GM12878 (cell line): ENCODE results near the gene RBPMS2.

Source experiments
- POLR2A ChIP-seq: IDR thresholded peaks from 2 replicates; pipeline ENCODE4 v1.6.1; 2011; ENCODE audit warnings: low read depth, mild to moderate bottlenecking, low read length
- TF ChIP-seq, protein P1 (sequence below), 3 experiments: IDR thresholded peaks in 2 of 3; conservative IDR thresholded peaks in 1 of 3; 2 replicates each; pipeline ENCODE4 v1.5.1; 2011; ENCODE audit warnings: low read depth in 3 of 3, low read length in 3 of 3, mild to moderate bottlenecking in 3 of 3, control low read depth in 2 of 3, moderate library complexity in 2 of 3, inconsistent platforms in 1 of 3, mixed read lengths in 1 of 3; ENCODE audit not compliant: control insufficient read depth in 2 of 3, insufficient read depth in 1 of 3; ENCODE audit errors: extremely low read depth in 1 of 3

DNA sequence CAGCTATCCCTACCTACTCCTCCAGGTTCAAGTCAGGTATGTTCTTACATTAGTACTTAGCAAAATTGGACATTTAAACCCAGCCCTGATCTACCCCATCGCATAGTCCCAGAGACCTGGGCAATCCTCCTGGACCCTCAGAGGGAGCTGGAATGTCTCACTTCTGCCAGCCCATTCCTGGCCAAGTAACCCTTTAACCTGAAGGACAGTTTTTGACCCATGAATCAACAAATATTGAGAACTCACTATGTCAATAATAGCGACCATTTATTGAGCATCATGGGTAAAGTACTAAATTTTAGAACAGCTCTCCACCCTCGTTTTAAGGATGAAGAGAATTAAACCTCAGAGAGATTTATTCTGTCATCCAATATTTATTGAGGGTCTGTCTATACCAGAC is 70.4 kb downstream of the RBPMS2 start:
- TF ChIP-seq POLR2A = no peak
- TF ChIP-seq, protein P1, sequence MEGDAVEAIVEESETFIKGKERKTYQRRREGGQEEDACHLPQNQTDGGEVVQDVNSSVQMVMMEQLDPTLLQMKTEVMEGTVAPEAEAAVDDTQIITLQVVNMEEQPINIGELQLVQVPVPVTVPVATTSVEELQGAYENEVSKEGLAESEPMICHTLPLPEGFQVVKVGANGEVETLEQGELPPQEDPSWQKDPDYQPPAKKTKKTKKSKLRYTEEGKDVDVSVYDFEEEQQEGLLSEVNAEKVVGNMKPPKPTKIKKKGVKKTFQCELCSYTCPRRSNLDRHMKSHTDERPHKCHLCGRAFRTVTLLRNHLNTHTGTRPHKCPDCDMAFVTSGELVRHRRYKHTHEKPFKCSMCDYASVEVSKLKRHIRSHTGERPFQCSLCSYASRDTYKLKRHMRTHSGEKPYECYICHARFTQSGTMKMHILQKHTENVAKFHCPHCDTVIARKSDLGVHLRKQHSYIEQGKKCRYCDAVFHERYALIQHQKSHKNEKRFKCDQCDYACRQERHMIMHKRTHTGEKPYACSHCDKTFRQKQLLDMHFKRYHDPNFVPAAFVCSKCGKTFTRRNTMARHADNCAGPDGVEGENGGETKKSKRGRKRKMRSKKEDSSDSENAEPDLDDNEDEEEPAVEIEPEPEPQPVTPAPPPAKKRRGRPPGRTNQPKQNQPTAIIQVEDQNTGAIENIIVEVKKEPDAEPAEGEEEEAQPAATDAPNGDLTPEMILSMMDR (IDR thresholded peaks at IDR 0.05 in 2 of 3, conservative IDR thresholded peaks at IDR 0.05 in 1 of 3; ENCODE audit: control insufficient read depth in 2 of 3, extremely low read depth in 1 of 3, insufficient read depth in 1 of 3, low read depth in 3 of 3, low read length in 3 of 3) = no peak
